HepG2 (cell line): ENCODE data around the gene DIRAS3.

Experiments
- CTCF ChIP-seq: sonication (generic); formaldehyde crosslinking; IDR thresholded peaks from 2 replicates; pipeline ENCODE4 v1.5.0; 2020; ENCODE audit warnings: mild to moderate bottlenecking, missing genetic modification reagents, moderate library complexity
- DBP ChIP-seq: sonication (generic); formaldehyde crosslinking; IDR thresholded peaks from 2 replicates; pipeline ENCODE4 v1.4.0; 2020; ENCODE audit warnings: missing genetic modification reagents; ENCODE audit errors: not compliant biosample characterization

GRCh38 chr1:68045511-68046180 is 4.8 kb downstream of the DIRAS3 start:
- no peak for TF ChIP-seq DBP
- no peak for TF ChIP-seq CTCF (CRISPR knock-in tag)
